Stimulated activated CD4-positive, alpha-beta T cell treated with anti-CD3 and anti-CD28 coated beads, Interleukin-4, amount 100 ng/mL, for 4 hours (primary cell): ENCODE results near the gene ACSL3.

Source experiments
- DNase-seq, 2 experiments: peaks; one replicate each; pipeline ENCODE4 v3.0.0-alpha.2; 2020

The ACSL3 gene

GRCh38 chr2:222883420-222883819 lies 22.6 kb downstream of the ACSL3 start:
- no peak for DNase-seq

GRCh38 chr2:222884114-222884771 lies 23.4 kb downstream of the ACSL3 start:
- no peak for DNase-seq

GRCh38 chr2:222884805-222885424 lies 24.1 kb downstream of the ACSL3 start:
- no peak for DNase-seq

- DNase-seq = no peak
These were observed 26.3 kb downstream of the ACSL3 start for GRCh38 chr2:222887124-222887523.

- DNase-seq = no peak
These were observed 27.9 kb downstream of the ACSL3 start for GRCh38 chr2:222888716-222889115.

- no peak for DNase-seq
These were observed 31.1 kb downstream of the ACSL3 start for GRCh38 chr2:222891890-222892289.

- no peak for DNase-seq
These were observed 31.5 kb downstream of the ACSL3 start for GRCh38 chr2:222892321-222892720.

- DNase-seq = no peak
These were observed 31.9 kb downstream of the ACSL3 start for GRCh38 chr2:222892761-222893160.

GRCh38 chr2:222893716-222894115 lies 32.9 kb downstream of the ACSL3 start:
- no peak for DNase-seq

GRCh38 chr2:222895144-222895543 lies 34.3 kb downstream of the ACSL3 start:
- DNase-seq = no peak

- DNase-seq = no peak
These were observed 37.1 kb downstream of the ACSL3 start for GRCh38 chr2:222897898-222898297.

GRCh38 chr2:222899413-222900181 lies 38.8 kb downstream of the ACSL3 start:
- DNase-seq = no peak

- DNase-seq = no peak
These were observed 39.5 kb downstream of the ACSL3 start for GRCh38 chr2:222900354-222900753.

GRCh38 chr2:222902660-222903059 lies 41.8 kb downstream of the ACSL3 start:
- DNase-seq = no peak

GRCh38 chr2:222903234-222904220 lies 42.7 kb downstream of the ACSL3 start:
- peak; percentile 5 to 11 for DNase-seq

GRCh38 chr2:222904557-222905258 lies 43.9 kb downstream of the ACSL3 start:
- no peak for DNase-seq

- DNase-seq = no peak
These were observed 46.2 kb downstream of the ACSL3 start for GRCh38 chr2:222907048-222907447.

GRCh38 chr2:222907790-222908441 lies 47.1 kb downstream of the ACSL3 start:
- no peak for DNase-seq

- DNase-seq = no peak
These were observed 48.5 kb downstream of the ACSL3 start for GRCh38 chr2:222909286-222909685.

- DNase-seq = no peak
These were observed 51.3 kb downstream of the ACSL3 start for GRCh38 chr2:222912117-222912516.

GRCh38 chr2:222912776-222913175 lies 51.9 kb downstream of the ACSL3 start:
- DNase-seq = no peak
